HUES48 (cell line): ENCODE data around the gene SOX1.
A peak's percentile ranks its signal among the peaks of the same experiment; 100 is the strongest.

Experiments
- H3K27ac ChIP-seq: one replicate; pipeline ENCODE4 v1.7.0; 2013; ENCODE audit warnings: low read depth, low read length, inconsistent platforms
- H3K27me3 ChIP-seq: 2 replicates; pipeline ENCODE4 v1.6.1; 2013; ENCODE audit warnings: mild to moderate bottlenecking, low read length; ENCODE audit not compliant: control insufficient read depth, insufficient read depth
- H3K36me3 ChIP-seq: 2 replicates; pipeline ENCODE4 v1.6.1; 2013; ENCODE audit warnings: low read length; ENCODE audit not compliant: control insufficient read depth, insufficient read depth
- H3K4me1 ChIP-seq: 2 replicates; pipeline ENCODE4 v1.6.1; 2013; ENCODE audit warnings: mild to moderate bottlenecking, low read length; ENCODE audit not compliant: control insufficient read depth, insufficient read depth
- H3K4me3 ChIP-seq: 2 replicates; pipeline ENCODE4 v1.5.1; 2013; ENCODE audit warnings: mild to moderate bottlenecking, low read depth, low read length
- H3K9ac ChIP-seq: 2 replicates; pipeline ENCODE4 v1.6.1; 2013; ENCODE audit warnings: mild to moderate bottlenecking, low read depth, low read length, moderate library complexity
- H3K9me3 ChIP-seq: 2 replicates; pipeline ENCODE4 v1.6.1; 2013; ENCODE audit warnings: low read length; ENCODE audit not compliant: control insufficient read depth, insufficient read depth

The SOX1 gene

GRCh38 chr13:112066624-112067004 is 335 bp upstream of the SOX1 start:
- Histone ChIP-seq H3K36me3 (no peaks in the 10 kb centered on the region), H3K27ac (no peak overlapping the region), H3K4me1 (peaks cover 23% of the 10 kb centered on the region), H3K9ac (no peak overlapping the region), H3K27me3 (peaks cover 96% of the 10 kb centered on the region), H3K9me3 (no peaks in the 10 kb centered on the region), H3K4me3 (peak overlapping the region; percentile 59; the same call in 1 of the 2 replicates)

GRCh38 chr13:112067871-112068539 is 1.1 kb downstream of the SOX1 start:
- no peaks in the 10 kb centered on the region for H3K9me3 ChIP-seq
- H3K27me3 ChIP-seq = peaks cover 89% of the 10 kb centered on the region
- no peak overlapping the region for H3K9ac ChIP-seq
- H3K4me1 ChIP-seq = peaks cover 20% of the 10 kb centered on the region
- H3K36me3 ChIP-seq = no peaks in the 10 kb centered on the region
- no peak overlapping the region; the same call in 1 of the 2 replicates for H3K4me3 ChIP-seq
- H3K27ac ChIP-seq = no peak overlapping the region

GRCh38 chr13:112068540-112069060 is 1.7 kb downstream of the SOX1 start:
- peaks cover 83% of the 10 kb centered on the region for H3K27me3 ChIP-seq
- no peak overlapping the region for H3K27ac ChIP-seq
- no peak overlapping the region for H3K9ac ChIP-seq
- H3K4me1 ChIP-seq = peaks cover 17% of the 10 kb centered on the region
- H3K9me3 ChIP-seq = no peaks in the 10 kb centered on the region
- H3K4me3 ChIP-seq = peak overlapping the region; percentile 17; the same call in 1 of the 2 replicates
- H3K36me3 ChIP-seq = no peaks in the 10 kb centered on the region

GRCh38 chr13:112069061-112069844 is 2.3 kb downstream of the SOX1 start:
- Histone ChIP-seq H3K4me1 (peaks cover 21% of the 10 kb centered on the region), H3K27ac (no peak overlapping the region), H3K4me3 (peak overlapping the region; percentile 17; the same call in 1 of the 2 replicates), H3K36me3 (no peaks in the 10 kb centered on the region), H3K9me3 (no peaks in the 10 kb centered on the region), H3K9ac (no peak overlapping the region), H3K27me3 (peaks cover 83% of the 10 kb centered on the region)

GRCh38 chr13:112069845-112070251 is 2.9 kb downstream of the SOX1 start:
- H3K27me3 ChIP-seq = peaks cover 83% of the 10 kb centered on the region

GRCh38 chr13:112071102-112071722 is 4.3 kb downstream of the SOX1 start:
- Histone ChIP-seq H3K4me3 (no peak overlapping the region), H3K4me1 (peaks cover 21% of the 10 kb centered on the region), H3K9ac (no peak overlapping the region), H3K36me3 (no peaks in the 10 kb centered on the region), H3K27ac (no peak overlapping the region), H3K27me3 (peaks cover 83% of the 10 kb centered on the region), H3K9me3 (no peaks in the 10 kb centered on the region)

More at GRCh38 chr13:112069845-112070251, 2.9 kb downstream of the SOX1 start:
- Histone ChIP-seq H3K9me3 (no peaks in the 10 kb centered on the region), H3K27ac (no peak overlapping the region), H3K4me1 (peaks cover 22% of the 10 kb centered on the region), H3K4me3 (no peak overlapping the region), H3K9ac (no peak overlapping the region), H3K36me3 (no peaks in the 10 kb centered on the region)

- no peaks in the 10 kb centered on the region for H3K9me3 ChIP-seq
- no peaks in the 10 kb centered on the region for H3K36me3 ChIP-seq
- peaks cover 21% of the 10 kb centered on the region for H3K4me1 ChIP-seq
- peak overlapping the region; percentile 61 for H3K4me3 ChIP-seq
- H3K27me3 ChIP-seq = peaks cover 87% of the 10 kb centered on the region
- H3K9ac ChIP-seq = no peak overlapping the region
- H3K27ac ChIP-seq = no peak overlapping the region
Measured at GRCh38 chr13:112071723-112072533, 5.0 kb downstream of the SOX1 start.

GRCh38 chr13:112072534-112073244 is 5.7 kb downstream of the SOX1 start:
- Histone ChIP-seq H3K27ac (peak overlapping the region; percentile 55), H3K9ac (no peak overlapping the region), H3K4me1 (peaks cover 22% of the 10 kb centered on the region), H3K9me3 (no peaks in the 10 kb centered on the region), H3K4me3 (peak overlapping the region; percentile 61), H3K36me3 (no peaks in the 10 kb centered on the region), H3K27me3 (peaks cover 87% of the 10 kb centered on the region)

GRCh38 chr13:112073245-112074138 is 6.5 kb downstream of the SOX1 start:
- H3K9ac ChIP-seq = no peak overlapping the region
- peaks cover 87% of the 10 kb centered on the region for H3K27me3 ChIP-seq

More at GRCh38 chr13:112073245-112074138, 6.5 kb downstream of the SOX1 start:
- peak overlapping the region; percentile 61 for H3K4me3 ChIP-seq
- no peaks in the 10 kb centered on the region for H3K36me3 ChIP-seq
- H3K4me1 ChIP-seq = peaks cover 27% of the 10 kb centered on the region
- peak overlapping the region; percentile 55 for H3K27ac ChIP-seq
- no peaks in the 10 kb centered on the region for H3K9me3 ChIP-seq
